Heart left ventricle (tissue), 16 donors: ENCODE data around the gene ZDHHC4. TPM values are rescaled to one million over a fixed set of nuclear protein-coding genes. Genes with fewer than 3 reads are reported as not detected.

ENCODE experiments used
- ATAC-seq, 4 donors: fragments of 200-7000 bp; cut with Tn5 transposase; one replicate each; pipeline ENCODE4 v1.9.1; 2020 to 2022; ENCODE audit warnings: moderate library complexity in 4 of 4, mild to moderate bottlenecking in 3 of 4, moderate number of reproducible peaks in 1 of 4
- DNase-seq, 5 donors: peaks; one replicate each; pipeline ENCODE4 v3.0.0-alpha.2; 2020
- H3K27ac ChIP-seq, 12 donors: fragments of 200-600 bp; sonication (generic) in 4 of 12; one replicate each; pipeline versions ENCODE4 v1.5.0 to v1.8.0; 2016 to 2022; ENCODE audit warnings: mild to moderate bottlenecking in 2 of 12
- H3K27me3 ChIP-seq, 9 donors: fragments of 200-600 bp; sonication (generic) in 2 of 9; one replicate each; pipeline versions ENCODE4 v1.5.1 to v1.8.0; 2016 to 2022; ENCODE audit warnings: mild to moderate bottlenecking in 3 of 9
- H3K36me3 ChIP-seq, 9 donors: fragments of 200-600 bp; sonication (generic) in 2 of 9; one replicate each; pipeline versions ENCODE4 v1.5.0 to v1.8.0; 2018 to 2022; ENCODE audit warnings: mild to moderate bottlenecking in 2 of 9
- H3K4me1 ChIP-seq, 12 donors: fragments of 200-600 bp; sonication (generic) in 4 of 12; one replicate each; pipeline versions ENCODE4 v1.5.0 to v1.8.0; 2016 to 2022; ENCODE audit warnings: mild to moderate bottlenecking in 3 of 12
- H3K4me3 ChIP-seq, 12 donors: fragments of 200-600 bp; sonication (generic) in 4 of 12; one replicate each; pipeline versions ENCODE4 v1.5.0 to v1.8.0; 2017 to 2022; ENCODE audit warnings: mild to moderate bottlenecking in 9 of 12, moderate library complexity in 4 of 12
- H3K9me3 ChIP-seq, 12 donors: fragments of 200-600 bp; sonication (generic) in 4 of 12; one replicate each; pipeline versions ENCODE4 v1.5.0 to v1.8.0; 2016 to 2022; ENCODE audit warnings: mild to moderate bottlenecking in 1 of 12
- CTCF ChIP-seq, 12 donors: fragments of 200-600 bp; sonication (generic) in 4 of 12; IDR thresholded peaks; one replicate each; pipeline versions ENCODE4 v1.5.0 to v1.8.0; 2018 to 2022; ENCODE audit warnings: antibody characterized with exemption in 12 of 12, mild to moderate bottlenecking in 5 of 12
- POLR2A ChIP-seq, 2 donors: fragments of 450-650 bp; IDR thresholded peaks; one replicate each; pipeline ENCODE4 v1.6.1; 2017; ENCODE audit warnings: antibody characterized with exemption in 2 of 2, mild to moderate bottlenecking in 2 of 2, moderate library complexity in 2 of 2
- WGBS, 4 donors: extraction: QIAGEN DNeasy Blood & Tissue Kit in 2 of 4; methylation state at CpG; one replicate each; pipeline versions ENCODE4 v1.1.5 to v1.1.7; 2013 to 2018; 5-methylcytosine and 5-hydroxymethylcytosine counted together
- intact Hi-C, 10 donors: fragments of 100-400 bp; cut with DNase I; formaldehyde crosslinking; loops; one replicate each; pipeline versions ENCODE4 v1.11.1 to v1.14.2; 2022
- polyA plus RNA-seq, 2 donors: library from polyadenylated mRNA; stranded (reverse); fragments of 200-250 nt; gene quantifications; one replicate each; pipeline ENCODE4 v1.2.3, GENCODE V29; 2013
- total RNA-seq, 9 donors: library from RNA; depleted of rRNA in 2 of 9; stranded (reverse); fragments of >200 nt in 2 of 9; fragmentation: NEBNext Ultra II Directional in 3 of 9; extraction: Animal tissue kit (Norgen Biotek cat#: 25700) in 3 of 9; gene quantifications; one replicate each; pipeline versions ENCODE4 v1.1.0 to v1.2.4, GENCODE V29; 2016 to 2023
- donor health status: ischemic (EF 13 %, LVEDD 7.1; RV severe dilation, severe dysfunction).
- donor health status: healthy with polysubstance abuse.
- donor health status: DM: no; HTN: yes; CAD: no.
- donor health status: DM: no; HTN: no; CAD: no.
- donor health status: ischemic (EF 25% LVEDD 6.9; RV normal size, moderate dysfunction).
- donor health status: ischemic (EF 25% LVEDD 5.7; RV mildly dilated, moderate dysfunction).
- donor health status: healthy.
- donor health status: DM: yes; HTN: yes; CAD: no.
- donor health status: ischemic (EF 35%, LVEDD 5.7; RV mildly dilated, moderate dysfunction).
- donor health status: nonischemic (EF 11% LVEDD 7.7; RV severe dilation, severe dysfunction).
- donor health status: DM: yes; HTN: yes; CAD: no.
- donor health status: PGD.
- donor health status: ischemic (EF 29% LVEDD 5.4; RV normal size, mild dysfunction).
- donor health status: nonischemic (EF 23%, LVEDD 6.1; RV moderate dilation, normal function).

The ZDHHC4 gene
- total and polyA plus RNA-seq, 11 donors, result 26.2 to 48.4 (median 37.8) TPM

GRCh38 chr7:6589151-6589828 is 12.0 kb downstream of the ZDHHC4 start:
- DNase-seq (peak in 1 of 5 donors; percentile 40), ATAC-seq (peak in 3 of 4 donors; percentile 2 to 21 (median 12))
- Histone ChIP-seq H3K36me3 (peaks cover 0 to 76% (median 68%) of the 10 kb centered on the region in 9 donors), H3K9me3 (no peaks in the 10 kb centered on the region), H3K4me1 (peaks cover 0 to 25% (median 15%) of the 10 kb centered on the region in 12 donors), H3K27me3 (no peaks in the 10 kb centered on the region), H3K27ac (peak overlapping the region in 6 of 12 donors; percentile 19 to 94 (median 92)), H3K4me3 (peak overlapping the region in 10 of 12 donors; percentile 68 to 96 (median 92))
- WGBS, 4 donors, result 46 to 92% (median 49%) methylated on average over 10 to 22 of the region's 22 CpGs
- no peak for TF ChIP-seq POLR2A (IDR thresholded peaks at IDR 0.05)
- no peak for TF ChIP-seq CTCF (IDR thresholded peaks at IDR 0.05)
- intact Hi-C loops, result loop anchor here in 1 of 10 donors (1.0 kb wide), 1 partner anchor 12 kb away; the partner anchor contains the start of gene ZDHHC4

GRCh38 chr7:6589829-6590644 is 12.8 kb downstream of the ZDHHC4 start, which contains the start of gene INTS15:
Gene INTS15, plus strand, starts transcription at chr7:6590021. Its CDS starts 263 bp downstream, at chr7:6590284.
- Histone ChIP-seq H3K9me3 (no peaks in the 10 kb centered on the region), H3K27me3 (no peaks in the 10 kb centered on the region), H3K4me1 (peaks cover 0 to 25% (median 15%) of the 10 kb centered on the region in 12 donors), H3K4me3 (peak within 1 kb of the TSS; percentile 68 to 96 (median 92)), H3K27ac (peak within 1 kb of the TSS; percentile 65 to 95 (median 91)), H3K36me3 (peaks cover 0 to 76% (median 68%) of the 10 kb centered on the region in 9 donors)
- intact Hi-C loops, result loop anchor here in 3 of 10 donors (1.0 to 10.0 kb wide), 3 partner anchors 13 to 115 kb away; partner anchors contain the start of genes ZDHHC4 (in 1 of the 3) and ZNF12 (in 1 of the 3)
- TF ChIP-seq POLR2A (IDR thresholded peaks at IDR 0.05) (peak in 1 of 2 donors; percentile 57), CTCF (IDR thresholded peaks at IDR 0.05) (peak; percentile 38 to 99 (median 81))
- WGBS, 4 donors, result 0% methylated on average over 9 to 107 of the region's 107 CpGs
- peak; percentile 74 to 88 (median 84) for DNase-seq
- peak; percentile 71 to 96 (median 94) for ATAC-seq

DNA sequence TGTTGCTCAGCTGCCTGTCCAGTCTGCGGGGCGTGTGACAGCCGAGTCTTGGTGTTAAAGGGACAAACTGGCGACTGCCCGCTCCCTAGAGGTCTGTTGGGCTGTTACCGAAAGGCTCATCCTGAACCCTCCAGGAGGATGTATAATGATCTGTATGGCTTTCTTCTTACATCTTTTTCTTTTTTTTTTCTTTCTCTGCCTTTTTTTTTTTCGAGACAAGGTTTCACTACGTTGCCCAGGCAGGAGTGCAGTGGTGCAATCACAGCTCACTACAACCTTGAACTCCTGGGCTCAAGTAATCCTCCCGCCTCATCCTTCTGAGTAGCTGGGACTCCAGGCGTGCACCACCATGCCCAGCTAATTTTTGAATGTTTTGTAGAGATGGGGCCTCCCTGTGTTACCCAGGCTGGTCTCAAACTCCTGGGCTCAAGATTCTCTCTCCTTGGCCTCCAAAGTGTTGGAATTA is 13.4 kb downstream of the ZDHHC4 start:
- peak in 1 of 4 donors; percentile 27 for ATAC-seq
- intact Hi-C loops, result loop anchor here in 2 of 10 donors (10.0 kb wide), 2 partner anchors 76 to 114 kb away; partner anchors contain the start of gene ZNF12 (in 1 of the 2)
- H3K36me3 ChIP-seq, result peaks cover 0 to 76% (median 69%) of the 10 kb centered on the region in 9 donors

More for the DNA sequence above, 13.4 kb downstream of the ZDHHC4 start:
- DNase-seq, result no peak
- no peaks in the 10 kb centered on the region for H3K9me3 ChIP-seq
- WGBS, 4 donors, result 12 to 18% (median 16%) methylated on average over 10 of the region's 10 CpGs
- peak overlapping the region in 11 of 12 donors; percentile 84 to 95 (median 91) for H3K27ac ChIP-seq
- TF ChIP-seq CTCF (IDR thresholded peaks at IDR 0.05) (no peak), POLR2A (IDR thresholded peaks at IDR 0.05) (no peak)
- peaks cover 0 to 25% (median 15%) of the 10 kb centered on the region in 12 donors for H3K4me1 ChIP-seq
- H3K4me3 ChIP-seq, result peak overlapping the region; percentile 68 to 96 (median 92)
- no peaks in the 10 kb centered on the region for H3K27me3 ChIP-seq
